RWPE2 (cell line): ENCODE results near the gene GNMT.
"Not testable (repeated sequence)": the region's sequence is repeated elsewhere in the genome, so short reads cannot be mapped to it uniquely, and the experiment has no call there.

Experiments used
- ATAC-seq: fragments of 200-7000 bp; cut with Tn5 transposase; 3 replicates; pipeline ENCODE4 v1.9.1; 2021; ENCODE audit warnings: low read depth
- DNase-seq: peaks from one replicate; pipeline ENCODE4 v3.0.0-alpha.2; 2020; ENCODE audit warnings: low spot score
- H3K27ac ChIP-seq: fragments of 450-650 bp; 2 replicates; pipeline ENCODE4 v1.5.1; 2017; ENCODE audit warnings: mild to moderate bottlenecking; ENCODE audit not compliant: poor library complexity, severe bottlenecking
- H3K27me3 ChIP-seq: fragments of 250-450 bp; sonication (Bioruptor Pico); 2 replicates; pipeline ENCODE4 v1.5.1; 2021; ENCODE audit warnings: mild to moderate bottlenecking, moderate library complexity; ENCODE audit not compliant: insufficient read depth, poor library complexity, severe bottlenecking
- H3K36me3 ChIP-seq: fragments of 250-450 bp; sonication (Bioruptor Pico); 2 replicates; pipeline ENCODE4 v1.5.1; 2020; ENCODE audit warnings: low read depth, mild to moderate bottlenecking, moderate library complexity
- H3K4me1 ChIP-seq: fragments of 250-450 bp; sonication (Bioruptor Pico); 2 replicates; pipeline ENCODE4 v1.5.1; 2021; ENCODE audit warnings: mild to moderate bottlenecking, moderate library complexity; ENCODE audit not compliant: insufficient read depth, poor library complexity, severe bottlenecking
- H3K4me3 ChIP-seq: fragments of 250-450 bp; sonication (Bioruptor Pico); 2 replicates; pipeline ENCODE4 v1.5.1; 2021; ENCODE audit warnings: mild to moderate bottlenecking, moderate library complexity; ENCODE audit not compliant: severe bottlenecking
- H3K9me3 ChIP-seq: fragments of 250-450 bp; sonication (Bioruptor Pico); 2 replicates; pipeline ENCODE4 v1.5.1; 2021; ENCODE audit warnings: mild to moderate bottlenecking, moderate library complexity; ENCODE audit not compliant: severe bottlenecking
- CTCF ChIP-seq: fragments of 450-650 bp; IDR thresholded peaks from one replicate; pipeline ENCODE4 v1.5.1; 2017; ENCODE audit warnings: mild to moderate bottlenecking, moderate library complexity; ENCODE audit not compliant: poor library complexity, severe bottlenecking

Gene GNMT

GRCh38 chr6:42993445-42993844 is 32.9 kb downstream of the GNMT start:
- TF ChIP-seq CTCF, result no peak
- ATAC-seq (no peak), DNase-seq (no peak)
- H3K36me3 ChIP-seq, result peaks cover 25% of the 10 kb centered on the region
- no peaks in the 10 kb centered on the region for H3K9me3 ChIP-seq
- no peak overlapping the region for H3K27ac ChIP-seq
- no peaks in the 10 kb centered on the region for H3K27me3 ChIP-seq
- H3K4me3 ChIP-seq, result no peak overlapping the region
- no peaks in the 10 kb centered on the region for H3K4me1 ChIP-seq

GRCh38 chr6:42996513-42996912 is 36.0 kb downstream of the GNMT start:
- H3K4me1 ChIP-seq, result no peaks in the 10 kb centered on the region
- no peak for ATAC-seq
- no peak overlapping the region for H3K4me3 ChIP-seq
- H3K9me3 ChIP-seq, result no peaks in the 10 kb centered on the region
- no peak overlapping the region for H3K27ac ChIP-seq
- H3K27me3 ChIP-seq, result no peaks in the 10 kb centered on the region
- H3K36me3 ChIP-seq, result peaks cover 13% of the 10 kb centered on the region
- no peak for DNase-seq
- TF ChIP-seq CTCF, result peak; percentile 23

- not testable (repeated sequence) for H3K9me3 ChIP-seq, H3K27me3 ChIP-seq, H3K27ac ChIP-seq, DNase-seq, H3K4me1 ChIP-seq, H3K4me3 ChIP-seq, ATAC-seq
- H3K36me3 ChIP-seq, result peaks cover 11% of the 10 kb centered on the region; the same call in 1 of the 2 replicates
Observed at GRCh38 chr6:42998205-42998604, 37.7 kb downstream of the GNMT start.

GRCh38 chr6:43001843-43002242 is 41.3 kb downstream of the GNMT start:
- DNase-seq, result no peak
- Histone ChIP-seq H3K27me3 (no peaks in the 10 kb centered on the region), H3K4me3 (no peak overlapping the region), H3K9me3 (no peaks in the 10 kb centered on the region), H3K27ac (no peak overlapping the region), H3K4me1 (peaks cover 6% of the 10 kb centered on the region), H3K36me3 (peaks cover 13% of the 10 kb centered on the region)
- no peak for ATAC-seq
- no peak for TF ChIP-seq CTCF

GRCh38 chr6:43005844-43006243 is 45.3 kb downstream of the GNMT start:
- peak overlapping the region; percentile 28 for H3K27ac ChIP-seq
- DNase-seq, result no peak
- peaks cover 38% of the 10 kb centered on the region for H3K36me3 ChIP-seq
- no peak overlapping the region for H3K4me3 ChIP-seq
- peaks cover 6% of the 10 kb centered on the region for H3K4me1 ChIP-seq
- no peak for TF ChIP-seq CTCF
- H3K9me3 ChIP-seq, result no peaks in the 10 kb centered on the region
- no peaks in the 10 kb centered on the region for H3K27me3 ChIP-seq
- peak; percentile 59; the same call in 2 of the 3 replicates for ATAC-seq
